ENCODE measurements around the gene EME2. TPM values are rescaled to one million over a fixed set of nuclear protein-coding genes. Genes with fewer than 3 reads are reported as not detected.
A peak's percentile ranks its signal among the peaks of the same experiment; 100 is the strongest.

EME2 gene
- total and polyA plus RNA-seq, 2 of the 13 experiments (the other 11 are each of a cell fraction or from before 2014, with no cell fraction given): 4.4 to 7.6 TPM

- TF ChIP-seq SNAPC4 (CRISPR knock-in tag; IDR thresholded peaks at IDR 0.05) (no peak), MTF1 (CRISPR knock-in tag; IDR thresholded peaks at IDR 0.05) (no peak), TAF1 (CRISPR knock-in tag; IDR thresholded peaks at IDR 0.05) (no peak)
Measured at GRCh38 chr16:1787322-1788094, 14.9 kb downstream of the EME2 start (continued).

- Histone ChIP-seq H3K4me2 (ENCODE audit: low read depth, low read length) (no peak overlapping the region), H3K9ac (ENCODE audit: insufficient read depth, low read depth, low read length) (no peak overlapping the region), H3K4me3 (replicated peaks in 1 of 3; ENCODE audit: insufficient read depth in 1 of 3, low read depth in 2 of 3, low read length in 3 of 3) (no peak overlapping the region), H3K27ac (ENCODE audit: extremely low read length, insufficient read depth, low read length) (no peak overlapping the region), H3K4me1 (ENCODE audit: insufficient read depth, low read length) (peaks cover 11% of the 10 kb centered on the region), H3K79me2 (ENCODE audit: insufficient read depth, low read length) (peaks cover 25% of the 10 kb centered on the region), H2AFZ (ENCODE audit: low read length) (no peak overlapping the region), H3K36me3 (replicated peaks in 1 of 2; ENCODE audit: control insufficient read depth in 1 of 2, insufficient read depth in 2 of 2, low read length in 2 of 2) (peaks cover 4 to 7% of the 10 kb centered on the region in 2 experiments; a peak in 3 of 5 replicates), H3K9me3 (ENCODE audit: low read length) (no peaks in the 10 kb centered on the region), H3K27me3 (ENCODE audit: control insufficient read depth in 1 of 2, insufficient read depth in 2 of 2, low read length in 2 of 2) (peaks cover 0 to 2% of the 10 kb centered on the region in 2 experiments; a peak in 1 of 5 replicates), H4K20me1 (ENCODE audit: insufficient read depth, low read length) (peaks cover 4% of the 10 kb centered on the region; the same call in 1 of the 2 replicates)
- ATAC-seq: no peak
- intact Hi-C loops (cut with micrococcal nuclease; ENCODE audit: unreplicated experiment) (no loop called here), in situ Hi-C loops (cut with HindIII; ENCODE audit: extremely low pct_ligation_motif_present, low pct_unique_long_range_greater_than_20kb) (no loop called here)
- peak; percentile 38; the same call in 1 of the 2 replicates for TF ChIP-seq RBFOX2 (IDR thresholded peaks at IDR 0.05; ENCODE audit: low read depth, low read length)
- TF ChIP-seq SPEN (CRISPR knock-in tag; IDR thresholded peaks at IDR 0.05; ENCODE audit: low read depth): no peak
- BruUV-seq (replicated peaks): no TSS peak
- ChIA-PET POLR2A (no interaction called here), CTCF (ENCODE audit: low intra/inter-chr PET ratio, low total read pairs) (no interaction called here)
- DNase-seq (ENCODE audit: low spot score): no peak
- 96% methylated on average over 14 of the region's 38 CpGs for WGBS (ENCODE audit: low lambda C conversion rate)
- FAIRE-seq: no peak
Measured at GRCh38 chr16:1788095-1788707, 15.6 kb downstream of the EME2 start.

Data from HepG2 (cell line).